GF-D8 (cell line): Measurements from ENCODE around the gene HTD2.
"Not testable (repeated sequence)": the region's sequence is repeated elsewhere in the genome, so short reads cannot be mapped to it uniquely, and the experiment has no call there.

Experiments used
- DNase-seq: peaks from one replicate; lab custom pipeline; 2025; lab: John Stamatoyannopoulos, UW

Gene HTD2

GRCh38 chr3:58305882-58306711 lies at the start of gene HTD2, which contains the start of gene RPP14:
Gene HTD2 (plus strand): TSS chr3:58306520. CDS start chr3:58317614, 11,094 bp downstream.
Gene RPP14 (plus strand): TSS chr3:58306245. CDS start chr3:58310330, 4,085 bp downstream.
- peak; percentile 85 for DNase-seq

GRCh38 chr3:58258392-58259055 lies 47.8 kb upstream of the HTD2 start:
- DNase-seq = no peak

GRCh38 chr3:58260261-58260731 lies 46.0 kb upstream of the HTD2 start:
- DNase-seq = no peak

GRCh38 chr3:58260733-58261132 lies 45.6 kb upstream of the HTD2 start:
- no peak for DNase-seq

GRCh38 chr3:58261954-58262666 lies 44.2 kb upstream of the HTD2 start:
- DNase-seq = no peak

GRCh38 chr3:58266577-58266976 lies 39.7 kb upstream of the HTD2 start:
- DNase-seq = no peak

- not testable (repeated sequence) for DNase-seq
These were observed 38.8 kb upstream of the HTD2 start for GRCh38 chr3:58267543-58267942.

GRCh38 chr3:58269356-58269755 lies 37.0 kb upstream of the HTD2 start:
- no peak for DNase-seq

GRCh38 chr3:58270485-58270884 lies 35.8 kb upstream of the HTD2 start:
- DNase-seq = no peak

GRCh38 chr3:58271901-58272501 lies 34.3 kb upstream of the HTD2 start:
- no peak for DNase-seq

- DNase-seq = no peak
These were observed 33.4 kb upstream of the HTD2 start for GRCh38 chr3:58272891-58273290.

GRCh38 chr3:58273362-58273761 lies 33.0 kb upstream of the HTD2 start:
- DNase-seq = not testable (repeated sequence)

- DNase-seq = no peak
These were observed 32.2 kb upstream of the HTD2 start for GRCh38 chr3:58274027-58274614.

GRCh38 chr3:58281069-58281468 lies 25.3 kb upstream of the HTD2 start:
- no peak for DNase-seq

- DNase-seq = no peak
These were observed 21.0 kb upstream of the HTD2 start for GRCh38 chr3:58285334-58285733.

- no peak for DNase-seq
These were observed 19.0 kb upstream of the HTD2 start for GRCh38 chr3:58287354-58287753.

GRCh38 chr3:58288011-58288728 lies 18.1 kb upstream of the HTD2 start:
- no peak for DNase-seq

- not testable (repeated sequence) for DNase-seq
These were observed 17.2 kb upstream of the HTD2 start for GRCh38 chr3:58288964-58289613.

GRCh38 chr3:58290446-58290845 lies 15.9 kb upstream of the HTD2 start:
- DNase-seq = not testable (repeated sequence)

GRCh38 chr3:58291671-58292338 lies 14.5 kb upstream of the HTD2 start:
- DNase-seq = no peak
